Measurements from ENCODE around the gene SGTA. TPM values are rescaled to one million over a fixed set of nuclear protein-coding genes. Genes with fewer than 3 reads are reported as not detected.
A peak's percentile ranks its signal among the peaks of the same experiment; 100 is the strongest.

SGTA gene
- total and polyA plus RNA-seq, 2 of the 8 experiments (the other 6 are each of a cell fraction or from before 2014, with no cell fraction given) = 86.8 to 130 TPM

GRCh38 chr19:2724148-2724557 lies 58.9 kb downstream of the SGTA start:
- no peak overlapping the region for H2BK120ac ChIP-seq (replicated peaks; ENCODE audit: low read depth, low read length)
- no peak overlapping the region for H3K4ac ChIP-seq (replicated peaks; ENCODE audit: insufficient read length, low read depth, low read length)
- no peak overlapping the region for H2BK20ac ChIP-seq (ENCODE audit: low read length)
- H4K20me1 ChIP-seq (replicated peaks in 1 of 2; ENCODE audit: control insufficient read depth in 1 of 2, insufficient read depth in 2 of 2, low read length in 2 of 2) = peaks cover 0 to 2% of the 10 kb centered on the region in 2 experiments
- DNase-seq (ENCODE audit: low read depth in 1 of 2, low spot score in 2 of 2) (no peak), FAIRE-seq (no peak)
- no peak overlapping the region for H3K23ac ChIP-seq (ENCODE audit: insufficient read length)
- H3K9me3 ChIP-seq (ENCODE audit: insufficient read depth in 2 of 2, low read depth in 1 of 2, low read length in 1 of 2) = no peaks in the 10 kb centered on the region
- H3K27me3 ChIP-seq (replicated peaks in 1 of 4; ENCODE audit: control insufficient read depth in 3 of 4, extremely low read depth in 1 of 4, insufficient read depth in 3 of 4, low read length in 3 of 4) = peaks cover 0 to 7% (median 3%) of the 10 kb centered on the region in 4 experiments; a peak in 4 of 7 replicates
- no peak overlapping the region for H3K56ac ChIP-seq (replicated peaks; ENCODE audit: insufficient read length, low read depth, low read length)
- H2AK5ac ChIP-seq (ENCODE audit: low read depth, low read length) = no peak overlapping the region
- H2BK5ac ChIP-seq (ENCODE audit: low read depth, low read length) = no peak overlapping the region
- H3K27ac ChIP-seq (ENCODE audit: low read depth, low read length) = no peak overlapping the region
- no peaks in the 10 kb centered on the region for H3K36me3 ChIP-seq (ENCODE audit: control insufficient read depth in 2 of 4, insufficient read depth in 4 of 4, low read length in 3 of 4)
- H2BK12ac ChIP-seq (ENCODE audit: low read depth, low read length) = no peak overlapping the region
- no peak overlapping the region for H2BK15ac ChIP-seq (ENCODE audit: low read length)
- H3K14ac ChIP-seq (ENCODE audit: insufficient read length) = no peak overlapping the region
- no peak overlapping the region for H4K91ac ChIP-seq (replicated peaks; ENCODE audit: insufficient read length, low read length)
- H3K79me1 ChIP-seq (ENCODE audit: low read depth, low read length) = no peaks in the 10 kb centered on the region
- no peak overlapping the region for H4K8ac ChIP-seq (ENCODE audit: extremely low read depth, insufficient read depth, low read length)
- no peak overlapping the region for H3K4me3 ChIP-seq (ENCODE audit: extremely low read depth in 1 of 4, insufficient read depth in 2 of 4, low read depth in 3 of 4, low read length in 4 of 4)
- WGBS, 2 experiments (ENCODE audit: extremely low coverage in 1 of 2, insufficient coverage in 1 of 2, insufficient read length in 1 of 2, insufficient replicate concordance in 2 of 2, low coverage in 1 of 2, low lambda C conversion rate in 2 of 2, missing lambda C conversion rate in 1 of 2) = 73% methylated on average over 7 of the region's 7 CpGs; no CpG with 5 or more reads in 1 of the 2 experiments
- peaks cover 0 to 20% (median 6%) of the 10 kb centered on the region in 4 experiments; a peak in 6 of 7 replicates for H3K4me1 ChIP-seq (replicated peaks in 1 of 4; ENCODE audit: control insufficient read depth in 3 of 4, insufficient read depth in 4 of 4, low read length in 3 of 4)
- H3K23me2 ChIP-seq (ENCODE audit: low read depth, low read length) = peaks cover 12% of the 10 kb centered on the region; the same call in 1 of the 2 replicates
- H4K5ac ChIP-seq (ENCODE audit: insufficient read length, low read depth, low read length) = no peak overlapping the region
- peak; percentile 4 to 7; a peak in 1 of 4 replicates for TF ChIP-seq RAD21 (IDR thresholded peaks at IDR 0.05 in 1 of 2, conservative IDR thresholded peaks at IDR 0.05 in 1 of 2; ENCODE audit: low read depth in 2 of 2, low read length in 2 of 2)
- no peak for TF ChIP-seq SP1 (IDR thresholded peaks at IDR 0.05; ENCODE audit: low read depth, low read length)
- TF ChIP-seq POLR2A (IDR thresholded peaks at IDR 0.05; ENCODE audit: control extremely low read depth in 1 of 2, low read depth in 2 of 2, low read length in 2 of 2) = no peak
- TF ChIP-seq CTCF (IDR thresholded peaks at IDR 0.05; ENCODE audit: control extremely low read depth in 1 of 3, insufficient read depth in 1 of 3, low read depth in 1 of 3, low read length in 3 of 3) = peak in 2 of 3 experiments; percentile 39 to 40; a peak in 2 of 4 replicates
- TF ChIP-seq SAP30 (IDR thresholded peaks at IDR 0.05; ENCODE audit: insufficient read depth, insufficient replicate concordance, low read length) = no peak
- POLR2A ChIA-PET (ENCODE audit: partially characterized antibody) = interaction anchor here (0.7 to 2.0 kb wide), 7 partner anchors 8 to 248 kb away, joined by 3 to 6 read pairs (median 3); partner anchors contain the start of genes GADD45B and ZNF555
- CTCF ChIA-PET (ENCODE audit: partially characterized antibody) = interaction anchor here (0.8 to 3.2 kb wide), 5 partner anchors 11 to 88 kb away, joined by 3 to 16 read pairs (median 5); no protein-coding TSS in a partner anchor
- no peak overlapping the region for H3K18ac ChIP-seq (ENCODE audit: extremely low read depth, low read length)
- no peak overlapping the region for H2AFZ ChIP-seq (ENCODE audit: low read length)
- no peak overlapping the region for H3K9ac ChIP-seq (replicated peaks in 1 of 4; ENCODE audit: extremely low read depth in 1 of 4, low read depth in 3 of 4, low read length in 3 of 4)
- H3K4me2 ChIP-seq (ENCODE audit: insufficient read depth in 1 of 2, low read depth in 2 of 2, low read length in 2 of 2) = no peak overlapping the region
- no peaks in the 10 kb centered on the region for H3K79me2 ChIP-seq (ENCODE audit: control insufficient read depth in 1 of 2, insufficient read depth in 2 of 2, low read length in 2 of 2)

All from H1 (cell line).